ENCODE measurements around the gene ITGB1.

Gene ITGB1

DNA sequence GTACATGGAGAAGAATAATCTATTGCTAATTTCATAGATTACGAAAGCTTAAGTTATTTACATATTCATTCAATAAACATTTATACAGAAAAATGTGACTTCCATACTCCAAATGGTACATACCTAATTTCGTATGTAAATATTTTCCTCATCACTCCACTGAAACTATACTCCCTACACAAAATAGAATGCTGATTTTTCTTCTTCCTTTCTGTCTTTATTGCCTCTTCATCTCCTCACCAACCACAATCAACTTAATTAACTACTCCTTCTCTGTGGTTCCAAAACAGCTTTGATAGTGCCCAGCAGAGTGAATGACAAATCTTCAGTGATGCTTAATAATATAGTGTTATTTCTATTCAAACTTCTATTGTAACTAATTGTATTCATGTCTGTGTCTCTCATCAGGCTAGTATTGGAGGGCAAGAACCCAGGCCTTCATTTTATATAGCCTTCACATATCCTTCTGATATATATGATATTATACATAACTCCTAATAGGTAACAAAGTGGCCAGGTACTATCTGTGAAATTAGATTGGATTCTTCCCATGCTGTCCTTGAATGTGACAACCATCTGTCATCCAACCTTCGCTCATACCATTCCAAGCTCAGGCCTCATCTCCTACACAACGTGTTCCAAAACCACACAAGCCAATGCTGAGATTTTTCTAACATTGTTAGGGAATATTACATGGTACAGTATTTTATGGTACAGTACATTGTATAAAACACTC, 5.3 kb downstream of the ITGB1 start:
- Histone ChIP-seq H3K4me1 (ENCODE audit: control insufficient read depth, low read depth, low read length) (peaks cover 19% of the 10 kb centered on the region), H3K27me3 (ENCODE audit: insufficient read depth, low read length, poor library complexity) (no peaks in the 10 kb centered on the region)

GRCh38 chr10:32952094-32952493, 5.9 kb downstream of the ITGB1 start:
- H2BK5ac ChIP-seq (ENCODE audit: low read length): no peak overlapping the region
- H3K36me3 ChIP-seq (ENCODE audit: control insufficient read depth, insufficient read depth, low read length): no peaks in the 10 kb centered on the region
- no peak overlapping the region for H3K9ac ChIP-seq (ENCODE audit: low read length)
- H2AK5ac ChIP-seq (ENCODE audit: low read length): no peak overlapping the region
- H4K8ac ChIP-seq (ENCODE audit: low read depth, low read length): no peak overlapping the region
- H3K56ac ChIP-seq (ENCODE audit: low read length): no peak overlapping the region
- no peaks in the 10 kb centered on the region for H3K27me3 ChIP-seq (ENCODE audit: insufficient read depth, low read length, poor library complexity)
- H3K4me2 ChIP-seq (ENCODE audit: low read length): no peak overlapping the region
- H3K23ac ChIP-seq (ENCODE audit: low read length): no peak overlapping the region
- no peak overlapping the region for H4K5ac ChIP-seq (ENCODE audit: low read length)
- H3K79me1 ChIP-seq (ENCODE audit: low read length): no peaks in the 10 kb centered on the region
- H3K4me1 ChIP-seq (ENCODE audit: control insufficient read depth, low read depth, low read length): peaks cover 19% of the 10 kb centered on the region
- DNase-seq: no peak
- no peak overlapping the region for H3K18ac ChIP-seq (ENCODE audit: low read length)
- H2BK15ac ChIP-seq (replicated peaks; ENCODE audit: low read depth): no peak overlapping the region
- H3K79me2 ChIP-seq (ENCODE audit: control insufficient read depth, insufficient read depth, low read length): peaks cover 78% of the 10 kb centered on the region
- no peak overlapping the region for H3K4ac ChIP-seq (ENCODE audit: low read depth, low read length)
- no peak overlapping the region for H3K27ac ChIP-seq (ENCODE audit: low read depth, low read length)
- no peak overlapping the region for H3K4me3 ChIP-seq (ENCODE audit: low read length)
- H2BK120ac ChIP-seq (ENCODE audit: low read depth, low read length): no peak overlapping the region

More for the DNA sequence above, 5.3 kb downstream of the ITGB1 start:
- no peak overlapping the region for H2BK15ac ChIP-seq (replicated peaks; ENCODE audit: low read depth)
- H2AK5ac ChIP-seq (ENCODE audit: low read length): no peak overlapping the region
- H3K36me3 ChIP-seq (ENCODE audit: control insufficient read depth, insufficient read depth, low read length): no peaks in the 10 kb centered on the region
- no peak overlapping the region for H3K4me3 ChIP-seq (ENCODE audit: low read length)
- no peak for DNase-seq
- no peak overlapping the region for H3K9ac ChIP-seq (ENCODE audit: low read length)
- H3K18ac ChIP-seq (ENCODE audit: low read length): no peak overlapping the region
- H2BK120ac ChIP-seq (ENCODE audit: low read depth, low read length): no peak overlapping the region
- H4K5ac ChIP-seq (ENCODE audit: low read length): no peak overlapping the region
- H3K4me2 ChIP-seq (ENCODE audit: low read length): no peak overlapping the region
- H3K23ac ChIP-seq (ENCODE audit: low read length): no peak overlapping the region
- peaks cover 78% of the 10 kb centered on the region for H3K79me2 ChIP-seq (ENCODE audit: control insufficient read depth, insufficient read depth, low read length)
- no CpG with 5 or more reads among the region's 4 CpGs for WGBS (ENCODE audit: extremely low coverage, insufficient coverage, low lambda C conversion rate)
- no peak overlapping the region for H2BK5ac ChIP-seq (ENCODE audit: low read length)
- no peaks in the 10 kb centered on the region for H3K79me1 ChIP-seq (ENCODE audit: low read length)
- no peak overlapping the region for H3K56ac ChIP-seq (ENCODE audit: low read length)
- no peak overlapping the region for H4K8ac ChIP-seq (ENCODE audit: low read depth, low read length)
- H3K4ac ChIP-seq (ENCODE audit: low read depth, low read length): no peak overlapping the region
- H3K27ac ChIP-seq (ENCODE audit: low read depth, low read length): no peak overlapping the region

DNA sequence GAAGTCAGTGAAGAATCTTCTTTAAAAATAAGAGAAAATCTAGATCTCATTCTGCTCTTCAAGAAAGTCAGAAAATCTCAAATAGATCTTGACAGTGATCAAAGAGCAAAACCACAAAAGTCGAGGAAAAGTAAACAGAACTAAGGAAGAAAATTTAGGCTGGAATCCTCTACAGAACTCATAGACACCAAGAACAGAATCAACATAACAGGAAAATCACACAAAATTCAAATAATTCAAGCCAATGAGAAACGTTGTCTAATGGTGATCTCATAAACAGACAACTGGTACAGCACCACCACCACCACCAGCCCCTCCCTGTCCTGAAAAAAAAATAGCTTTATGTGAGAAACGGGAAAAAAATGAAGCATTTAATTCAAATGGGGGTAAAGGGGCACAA, 6.9 kb downstream of the ITGB1 start:
- Histone ChIP-seq H3K18ac (ENCODE audit: low read length) (no peak overlapping the region), H3K56ac (ENCODE audit: low read length) (peak overlapping the region; percentile 71), H3K4me2 (ENCODE audit: low read length) (peak overlapping the region; percentile 29), H3K9ac (ENCODE audit: low read length) (peak overlapping the region; percentile 51), H3K4me1 (ENCODE audit: control insufficient read depth, low read depth, low read length) (peaks cover 20% of the 10 kb centered on the region), H2BK15ac (replicated peaks; ENCODE audit: low read depth) (no peak overlapping the region), H3K79me2 (ENCODE audit: control insufficient read depth, insufficient read depth, low read length) (peaks cover 74% of the 10 kb centered on the region), H3K36me3 (ENCODE audit: control insufficient read depth, insufficient read depth, low read length) (no peaks in the 10 kb centered on the region), H3K4me3 (ENCODE audit: low read length) (no peak overlapping the region), H2BK120ac (ENCODE audit: low read depth, low read length) (no peak overlapping the region), H3K79me1 (ENCODE audit: low read length) (no peaks in the 10 kb centered on the region), H3K23ac (ENCODE audit: low read length) (no peak overlapping the region), H2BK5ac (ENCODE audit: low read length) (peak overlapping the region; percentile 51), H3K4ac (ENCODE audit: low read depth, low read length) (no peak overlapping the region), H4K5ac (ENCODE audit: low read length) (no peak overlapping the region), H2AK5ac (ENCODE audit: low read length) (no peak overlapping the region), H3K27me3 (ENCODE audit: insufficient read depth, low read length, poor library complexity) (no peaks in the 10 kb centered on the region), H4K8ac (ENCODE audit: low read depth, low read length) (peak overlapping the region; percentile 65), H3K27ac (ENCODE audit: low read depth, low read length) (peak overlapping the region; percentile 4)
- no CpG with 5 or more reads among the region's 3 CpGs for WGBS (ENCODE audit: extremely low coverage, insufficient coverage, low lambda C conversion rate)
- DNase-seq: no peak

DNA sequence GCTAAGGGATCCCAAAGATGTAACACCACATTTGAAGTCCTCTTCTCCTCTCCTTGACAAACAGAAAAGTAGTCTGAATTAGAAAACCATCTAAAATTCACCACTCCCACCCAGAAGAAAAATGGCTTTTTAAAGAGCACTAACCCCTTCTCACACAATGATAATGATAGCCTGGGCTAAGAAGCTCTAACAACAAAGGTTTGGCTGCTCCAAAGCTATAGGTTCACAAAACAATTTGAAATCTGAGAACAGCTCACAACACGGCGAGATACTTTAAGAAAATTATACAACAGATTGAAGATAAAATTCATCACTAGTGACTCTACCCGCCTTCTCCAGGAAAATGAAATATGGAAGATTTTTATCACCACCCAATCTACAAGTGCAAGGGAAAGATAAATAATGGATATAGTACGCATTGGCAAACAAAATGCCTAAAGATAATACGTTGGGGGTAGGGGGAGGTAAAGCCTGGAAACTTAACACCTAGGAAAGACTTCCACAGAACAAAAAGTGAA, 7.4 kb downstream of the ITGB1 start:
- H2BK15ac ChIP-seq (replicated peaks; ENCODE audit: low read depth): no peak overlapping the region
- no peak overlapping the region for H3K23ac ChIP-seq (ENCODE audit: low read length)
- H2AK5ac ChIP-seq (ENCODE audit: low read length): no peak overlapping the region
- H3K4me2 ChIP-seq (ENCODE audit: low read length): peak overlapping the region; percentile 7
- no peak overlapping the region for H4K5ac ChIP-seq (ENCODE audit: low read length)
- H4K8ac ChIP-seq (ENCODE audit: low read depth, low read length): no peak overlapping the region
- WGBS (ENCODE audit: extremely low coverage, insufficient coverage, low lambda C conversion rate): no CpG with 5 or more reads among the region's 5 CpGs
- no peak overlapping the region for H3K4ac ChIP-seq (ENCODE audit: low read depth, low read length)
- H3K4me3 ChIP-seq (ENCODE audit: low read length): no peak overlapping the region
- no peaks in the 10 kb centered on the region for H3K27me3 ChIP-seq (ENCODE audit: insufficient read depth, low read length, poor library complexity)
- H2BK5ac ChIP-seq (ENCODE audit: low read length): no peak overlapping the region
- H3K79me2 ChIP-seq (ENCODE audit: control insufficient read depth, insufficient read depth, low read length): peaks cover 71% of the 10 kb centered on the region
- peak overlapping the region; percentile 18 for H3K9ac ChIP-seq (ENCODE audit: low read length)
- no peak overlapping the region for H3K18ac ChIP-seq (ENCODE audit: low read length)
- no peak overlapping the region for H2BK120ac ChIP-seq (ENCODE audit: low read depth, low read length)
- peak; percentile 58 for DNase-seq
- no peaks in the 10 kb centered on the region for H3K36me3 ChIP-seq (ENCODE audit: control insufficient read depth, insufficient read depth, low read length)
- H3K79me1 ChIP-seq (ENCODE audit: low read length): no peaks in the 10 kb centered on the region
- H3K27ac ChIP-seq (ENCODE audit: low read depth, low read length): no peak overlapping the region
- H3K56ac ChIP-seq (ENCODE audit: low read length): no peak overlapping the region
- peaks cover 20% of the 10 kb centered on the region for H3K4me1 ChIP-seq (ENCODE audit: control insufficient read depth, low read depth, low read length)

GRCh38 chr10:32949221-32949678, 8.8 kb downstream of the ITGB1 start:
- no peak overlapping the region for H3K4me3 ChIP-seq (ENCODE audit: low read length)
- H3K23ac ChIP-seq (ENCODE audit: low read length): no peak overlapping the region

DNA sequence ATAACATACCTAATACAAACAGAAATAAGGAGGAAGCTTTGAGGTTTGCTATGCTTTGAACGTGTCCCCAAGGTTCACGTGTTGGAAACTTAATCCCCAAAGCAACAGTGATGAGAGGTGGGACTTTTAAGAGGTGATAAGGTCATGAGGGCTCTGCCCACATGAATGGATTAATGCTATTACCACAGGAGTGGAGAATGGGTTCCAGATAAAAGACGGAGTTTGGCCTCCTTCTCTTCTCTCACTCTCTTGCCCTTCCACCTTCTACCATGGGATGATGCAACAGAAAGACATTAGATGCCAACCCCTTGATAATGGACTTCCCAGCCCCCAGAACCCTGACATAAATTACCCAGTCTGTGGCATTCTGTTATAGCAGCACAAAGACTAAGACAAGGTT, 9.6 kb downstream of the ITGB1 start:
- no peak overlapping the region for H3K4me3 ChIP-seq (ENCODE audit: low read length)
- no peak overlapping the region for H3K27ac ChIP-seq (ENCODE audit: low read depth, low read length)

More at GRCh38 chr10:32949221-32949678, 8.8 kb downstream of the ITGB1 start:
- Histone ChIP-seq H4K5ac (ENCODE audit: low read length) (no peak overlapping the region), H3K56ac (ENCODE audit: low read length) (no peak overlapping the region), H4K8ac (ENCODE audit: low read depth, low read length) (no peak overlapping the region), H3K4me2 (ENCODE audit: low read length) (no peak overlapping the region), H3K36me3 (ENCODE audit: control insufficient read depth, insufficient read depth, low read length) (no peaks in the 10 kb centered on the region), H3K4me1 (ENCODE audit: control insufficient read depth, low read depth, low read length) (peaks cover 18% of the 10 kb centered on the region), H3K27me3 (ENCODE audit: insufficient read depth, low read length, poor library complexity) (no peaks in the 10 kb centered on the region), H3K27ac (ENCODE audit: low read depth, low read length) (no peak overlapping the region), H2BK120ac (ENCODE audit: low read depth, low read length) (no peak overlapping the region), H2BK15ac (replicated peaks; ENCODE audit: low read depth) (no peak overlapping the region), H2BK5ac (ENCODE audit: low read length) (no peak overlapping the region), H2AK5ac (ENCODE audit: low read length) (no peak overlapping the region), H3K79me2 (ENCODE audit: control insufficient read depth, insufficient read depth, low read length) (peaks cover 68% of the 10 kb centered on the region), H3K4ac (ENCODE audit: low read depth, low read length) (no peak overlapping the region), H3K18ac (ENCODE audit: low read length) (no peak overlapping the region), H3K9ac (ENCODE audit: low read length) (no peak overlapping the region), H3K79me1 (ENCODE audit: low read length) (no peaks in the 10 kb centered on the region)
- no peak for DNase-seq

More for the DNA sequence above, 9.6 kb downstream of the ITGB1 start:
- Histone ChIP-seq H4K5ac (ENCODE audit: low read length) (no peak overlapping the region), H3K27me3 (ENCODE audit: insufficient read depth, low read length, poor library complexity) (no peaks in the 10 kb centered on the region), H3K56ac (ENCODE audit: low read length) (no peak overlapping the region), H3K79me2 (ENCODE audit: control insufficient read depth, insufficient read depth, low read length) (peaks cover 68% of the 10 kb centered on the region), H3K4ac (ENCODE audit: low read depth, low read length) (no peak overlapping the region), H3K4me1 (ENCODE audit: control insufficient read depth, low read depth, low read length) (peaks cover 18% of the 10 kb centered on the region), H2BK120ac (ENCODE audit: low read depth, low read length) (no peak overlapping the region), H3K23ac (ENCODE audit: low read length) (no peak overlapping the region), H3K18ac (ENCODE audit: low read length) (no peak overlapping the region), H2AK5ac (ENCODE audit: low read length) (no peak overlapping the region), H2BK15ac (replicated peaks; ENCODE audit: low read depth) (no peak overlapping the region), H3K9ac (ENCODE audit: low read length) (no peak overlapping the region), H3K36me3 (ENCODE audit: control insufficient read depth, insufficient read depth, low read length) (no peaks in the 10 kb centered on the region), H2BK5ac (ENCODE audit: low read length) (no peak overlapping the region), H3K79me1 (ENCODE audit: low read length) (no peaks in the 10 kb centered on the region), H3K4me2 (ENCODE audit: low read length) (no peak overlapping the region), H4K8ac (ENCODE audit: low read depth, low read length) (no peak overlapping the region)
- peak; percentile 73 for DNase-seq
- no CpG with 5 or more reads among the region's 3 CpGs for WGBS (ENCODE audit: extremely low coverage, insufficient coverage, low lambda C conversion rate)

All from mesendoderm (in vitro differentiated cells).